ENCODE results near the gene KRT17.
"Not testable (repeated sequence)": the region's sequence is repeated elsewhere in the genome, so short reads cannot be mapped to it uniquely, and the experiment has no call there.

The KRT17 gene

GRCh38 chr17:41589301-41589700 is 35.1 kb downstream of the KRT17 start:
- DNase-seq: no peak

- DNase-seq: no peak
Measured at GRCh38 chr17:41588126-41588810, 36.1 kb downstream of the KRT17 start.

- DNase-seq: no peak
Measured at GRCh38 chr17:41586863-41587495, 37.4 kb downstream of the KRT17 start, which contains the start of gene KRT14. KRT14 (minus strand) TSS chr17:41586895; CDS start chr17:41586834, 61 bp downstream.

DNA sequence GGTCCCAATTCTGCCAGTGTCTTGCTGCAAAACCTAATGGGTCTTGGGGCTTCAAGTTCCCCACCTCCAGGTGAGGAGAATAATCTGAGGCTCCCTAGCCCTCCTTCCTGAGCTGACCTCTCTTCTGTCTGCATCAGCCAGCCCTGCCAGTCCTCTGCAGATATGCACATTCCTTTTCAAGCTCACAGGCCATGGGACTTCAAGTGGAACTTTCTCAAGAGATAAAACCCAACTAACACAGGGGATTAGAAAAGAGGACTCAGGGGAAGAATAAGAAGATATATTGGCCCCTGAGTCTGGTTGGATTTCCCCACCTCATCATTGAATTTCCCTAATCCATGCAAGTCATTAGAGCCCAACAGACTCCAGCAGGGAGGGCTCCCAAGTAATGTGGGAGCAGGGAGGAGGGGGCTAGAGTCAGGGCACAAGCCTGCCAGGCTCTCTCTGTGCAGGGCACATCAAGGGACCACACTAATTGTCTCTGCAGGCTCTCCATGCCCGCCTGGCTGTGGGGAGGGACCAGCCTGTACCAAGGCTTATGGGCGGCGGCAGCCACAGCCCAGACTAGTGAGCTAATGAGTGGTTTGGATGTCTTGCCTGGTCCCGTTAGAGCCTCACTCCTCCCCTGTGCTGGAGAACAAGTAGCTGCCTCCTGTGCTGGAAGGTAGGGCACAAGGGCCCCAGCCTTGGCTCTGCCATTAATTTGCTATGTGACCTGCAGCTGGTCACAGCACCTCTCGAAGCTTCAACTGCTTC is 38.9 kb downstream of the KRT17 start:
- DNase-seq: no peak

- not testable (repeated sequence) for DNase-seq
Measured at GRCh38 chr17:41584331-41584927, 39.9 kb downstream of the KRT17 start.

DNA sequence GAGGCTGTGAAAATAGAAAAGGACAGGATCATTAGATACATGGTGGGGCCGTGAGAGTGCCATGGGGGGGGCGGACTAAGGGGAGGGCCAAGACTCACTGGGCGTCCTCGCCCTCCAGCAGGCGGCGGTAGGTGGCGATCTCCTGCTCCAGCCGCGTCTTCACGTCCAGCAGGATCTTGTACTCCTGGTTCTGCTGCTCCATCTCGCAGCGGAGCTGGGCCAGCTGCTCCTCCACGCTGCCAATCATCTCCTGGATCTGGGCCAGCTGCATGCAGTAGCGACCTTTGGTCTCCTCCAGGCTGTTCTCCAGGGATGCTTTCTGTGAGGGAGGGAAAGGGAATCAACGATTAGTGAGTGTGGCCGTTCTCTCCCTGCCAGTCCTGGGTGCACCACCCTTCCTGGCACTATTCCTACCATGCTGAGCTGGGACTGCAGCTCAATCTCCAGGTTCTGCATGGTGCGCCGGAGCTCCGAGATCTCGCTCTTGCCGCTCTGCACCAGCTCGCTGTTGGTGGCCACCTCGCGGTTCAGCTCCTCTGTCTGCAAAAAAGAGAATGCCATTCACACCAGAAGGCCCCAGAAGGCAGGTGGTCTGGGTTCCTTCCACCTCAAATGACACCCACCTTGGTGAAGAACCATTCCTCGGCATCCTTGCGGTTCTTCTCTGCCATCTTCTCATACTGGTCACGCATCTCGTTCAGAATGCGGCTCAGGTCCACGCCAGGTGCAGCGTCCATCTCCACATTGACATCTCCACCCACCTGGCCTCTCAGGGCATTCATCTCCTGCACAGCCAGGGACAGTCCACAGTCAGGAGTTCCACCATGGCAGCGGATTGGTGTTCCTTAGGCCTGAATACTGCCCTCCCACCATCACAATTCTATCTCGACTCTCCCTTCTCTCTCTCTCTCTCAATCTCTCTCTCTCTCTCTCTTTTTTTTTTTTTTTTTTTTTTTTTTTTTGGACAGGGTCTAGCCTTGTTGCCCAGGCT is 40.9 kb downstream of the KRT17 start:
- DNase-seq: peak in 1 of 2 experiments; percentile 6

GRCh38 chr17:41582061-41582968 is 42.1 kb downstream of the KRT17 start:
- DNase-seq: not testable (repeated sequence)

GRCh38 chr17:41581366-41582060 is 42.9 kb downstream of the KRT17 start:
- DNase-seq: no peak

DNA sequence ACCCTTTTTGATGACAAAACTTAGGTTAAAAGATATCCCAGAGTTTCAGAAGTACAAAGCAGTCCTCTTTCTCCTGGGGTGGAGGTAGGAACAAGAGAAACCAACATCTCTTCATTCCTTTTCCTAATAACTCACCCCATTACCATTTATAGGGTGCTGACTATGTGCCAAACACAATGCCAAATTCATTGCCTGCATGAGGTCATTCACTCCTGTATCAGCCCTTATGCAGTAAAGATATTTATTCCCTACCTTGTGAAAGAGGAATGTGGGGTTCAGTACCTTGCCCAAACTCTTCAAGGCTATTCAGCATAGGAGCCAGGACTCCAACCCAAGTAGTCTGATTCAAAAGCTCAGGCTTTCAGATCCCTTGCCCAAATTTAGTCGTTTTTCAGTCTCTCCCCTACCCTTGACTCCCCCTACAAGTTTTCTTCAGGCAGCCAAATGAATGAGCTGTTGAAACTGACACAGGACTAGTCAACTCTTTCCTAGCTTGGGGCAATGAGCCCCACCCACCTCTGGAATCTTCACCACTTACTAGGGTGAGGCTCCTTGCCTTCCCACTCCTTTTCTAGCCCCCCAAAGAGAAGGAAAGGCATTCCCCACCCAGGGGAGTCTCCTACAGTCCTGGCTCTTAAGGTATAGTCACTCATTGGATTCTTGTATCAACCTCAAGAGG is 43.5 kb downstream of the KRT17 start:
- no peak for DNase-seq

DNA sequence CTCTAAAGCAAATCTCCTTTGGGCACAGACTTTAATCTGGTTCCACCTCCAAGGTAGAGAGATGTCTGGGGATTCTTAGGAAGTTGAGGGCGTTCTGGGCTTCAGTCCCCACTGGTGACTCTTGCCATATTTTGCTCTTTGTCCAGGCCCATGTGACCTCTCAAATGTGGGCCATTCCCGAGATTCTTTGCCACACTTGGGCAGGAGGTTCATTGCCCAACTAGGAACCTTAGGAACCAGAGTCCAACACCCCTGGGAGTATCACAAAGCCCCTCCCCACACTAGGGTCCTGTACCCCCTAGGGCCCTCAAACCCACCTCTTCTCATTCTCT is 44.2 kb downstream of the KRT17 start:
- no peak for DNase-seq

- DNase-seq: peak; percentile 18 to 55
Measured at GRCh38 chr17:41579484-41580243, 44.7 kb downstream of the KRT17 start.

- DNase-seq: no peak
Measured at GRCh38 chr17:41578971-41579370, 45.4 kb downstream of the KRT17 start.

DNA sequence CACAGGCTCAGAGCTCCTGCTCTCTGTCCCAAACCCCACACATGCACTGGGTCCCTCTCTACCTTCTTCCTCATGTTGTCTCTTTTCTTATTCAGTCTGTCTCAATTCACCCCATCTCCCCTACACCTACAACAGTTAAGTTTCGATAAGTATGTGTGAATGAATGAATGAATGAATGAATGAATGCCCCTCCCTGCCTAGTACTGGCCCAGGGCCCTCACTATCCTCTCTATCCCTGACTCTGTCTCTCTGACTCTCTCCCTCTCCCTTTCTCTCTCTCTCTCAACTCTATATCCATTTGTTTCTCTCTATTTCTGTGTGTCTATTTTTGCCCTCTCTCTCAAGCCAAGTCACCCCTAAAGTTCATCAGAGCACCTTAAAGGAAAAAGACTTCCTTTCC is 45.8 kb downstream of the KRT17 start:
- no peak for DNase-seq

DNA sequence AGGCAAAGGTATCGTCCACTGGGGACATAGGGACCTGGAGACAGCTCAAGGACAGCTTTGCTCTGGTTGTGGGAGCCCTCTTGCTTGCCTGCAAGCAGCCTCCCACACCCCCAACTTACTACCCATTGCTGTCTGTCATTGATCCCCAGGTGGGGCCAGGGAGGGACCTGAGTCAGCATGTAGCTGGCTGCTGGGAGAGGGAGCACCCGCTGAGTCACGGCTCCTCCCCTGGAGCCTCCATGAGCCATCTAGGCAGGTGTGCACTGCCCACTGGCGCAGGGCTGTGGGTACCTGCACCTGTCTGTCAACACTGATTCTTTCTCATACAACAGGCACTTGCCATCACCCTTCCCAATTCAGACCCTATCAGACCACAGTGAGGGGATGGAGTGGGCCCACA is 47.6 kb downstream of the KRT17 start:
- DNase-seq: not testable (repeated sequence)

- no peak for DNase-seq
Measured at GRCh38 chr17:41575336-41575735, 49.0 kb downstream of the KRT17 start.

GRCh38 chr17:41571561-41572434 is 52.6 kb downstream of the KRT17 start, which contains the start of gene KRT9:
KRT9 (minus strand) TSS chr17:41572059; CDS start chr17:41571992, 67 bp downstream.
- no peak for DNase-seq
